MCF 10A (cell line): ENCODE results near the gene LRPPRC. TPM values are rescaled to one million over a fixed set of nuclear protein-coding genes. Genes with fewer than 3 reads are reported as not detected.

Experiments used
- BruUV-seq: library from RNA; stranded (reverse); fragments of 400-500 nt; replicated peaks from 2 replicates; lab custom pipeline; 2021; lab: Mats Ljungman, UMichigan
- CTCF ChIA-PET: fragments of 300-600 bp; sonication (Branson Sonifier 250); formaldehyde crosslinking; extraction: SDS; loops from one replicate; lab custom pipeline; 2021; ENCODE audit warnings: antibody characterized with exemption, inconsistent platforms; lab: Yijun Ruan, JAX
- POLR2A ChIA-PET: fragments of 300-600, 350-650 bp; sonication (Branson Sonifier 250); formaldehyde crosslinking; extraction: SDS; loops from one replicate; lab custom pipeline; 2020; ENCODE audit warnings: antibody characterized with exemption, inconsistent platforms; lab: Yijun Ruan, JAX
- DNase-seq: peaks from one replicate; pipeline ENCODE4 v3.0.0-alpha.2; 2018; ENCODE audit not compliant: unreplicated experiment
- H3K27ac Mint-ChIP-seq: one replicate; pipeline ENCODE4 v1.8.0; 2022; ENCODE audit warnings: mild to moderate bottlenecking, low read depth, mixed read lengths; ENCODE audit not compliant: unreplicated experiment
- H3K27me3 Mint-ChIP-seq: one replicate; pipeline ENCODE4 v1.8.0; 2022; ENCODE audit warnings: mixed read lengths; ENCODE audit not compliant: insufficient read depth, unreplicated experiment
- H3K36me3 Mint-ChIP-seq: one replicate; pipeline ENCODE4 v1.8.0; 2022; ENCODE audit warnings: mild to moderate bottlenecking, moderate library complexity, mixed read lengths; ENCODE audit not compliant: insufficient read depth, unreplicated experiment
- H3K4me1 Mint-ChIP-seq: one replicate; pipeline ENCODE4 v1.8.0; 2022; ENCODE audit warnings: mixed read lengths; ENCODE audit not compliant: insufficient read depth, unreplicated experiment
- H3K4me3 Mint-ChIP-seq: one replicate; pipeline ENCODE4 v1.8.0; 2022; ENCODE audit warnings: mild to moderate bottlenecking, moderate library complexity, mixed read lengths; ENCODE audit not compliant: unreplicated experiment
- H3K9me3 Mint-ChIP-seq: one replicate; pipeline ENCODE4 v1.8.0; 2022; ENCODE audit warnings: mixed read lengths; ENCODE audit not compliant: unreplicated experiment
- intact Hi-C: fragments of 100-400 bp; cut with micrococcal nuclease; formaldehyde crosslinking; loops from 2 replicates; pipeline ENCODE4 v1.14.1; 2022
- total RNA-seq: library from RNA; stranded (reverse); gene quantifications from 2 replicates; pipeline ENCODE4 v1.2.3, GENCODE V29; 2022
- TF ChIP-seq, protein P1 (sequence below): fragments of 200-600 bp; IDR thresholded peaks from one replicate; pipeline ENCODE4 v1.8.0; 2022; ENCODE audit warnings: antibody characterized with exemption, mild to moderate bottlenecking; ENCODE audit not compliant: unreplicated experiment

Gene LRPPRC
- total RNA-seq, 1 experiment from 2014 or later, result 160 TPM

DNA sequence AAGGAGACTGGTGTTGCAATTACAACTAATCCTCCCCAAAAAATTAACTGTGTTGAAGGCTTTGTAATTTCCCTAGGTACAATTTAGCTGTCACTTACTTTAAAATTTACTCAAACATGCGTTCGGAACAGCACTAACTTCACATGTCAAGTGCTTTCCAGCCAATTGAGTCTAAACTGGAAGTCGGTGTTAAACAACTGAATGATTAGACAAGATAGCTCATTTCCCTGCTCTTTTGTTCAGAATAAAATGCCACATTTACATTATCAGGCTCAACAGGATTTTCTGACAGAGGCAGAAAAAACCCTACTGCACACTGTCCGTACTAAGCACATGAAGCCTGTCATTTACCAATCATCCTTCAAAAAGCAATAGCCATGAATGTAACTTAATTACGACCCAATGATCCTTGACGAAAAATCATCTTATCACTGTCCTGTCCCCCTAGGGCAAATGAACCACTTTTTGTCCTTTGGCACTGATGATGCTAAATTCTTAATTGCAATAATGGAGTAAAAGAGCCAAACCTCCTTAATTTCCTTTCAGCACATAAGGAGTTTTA, 56.0 kb downstream of the LRPPRC start:
- no peaks in the 10 kb centered on the region for H3K4me1 Mint-ChIP-seq
- peaks cover 70% of the 10 kb centered on the region for H3K36me3 Mint-ChIP-seq
- no peak for DNase-seq
- H3K4me3 Mint-ChIP-seq, result no peak overlapping the region
- H3K9me3 Mint-ChIP-seq, result no peaks in the 10 kb centered on the region
- H3K27ac Mint-ChIP-seq, result no peak overlapping the region
- no peaks in the 10 kb centered on the region for H3K27me3 Mint-ChIP-seq
- BruUV-seq, result no TSS peak
- intact Hi-C loops, result no loop called here
- ChIA-PET CTCF (interaction anchor here (0.7 kb wide), 1 partner anchor 10 kb away, joined by 3 read pairs; no protein-coding TSS in a partner anchor), POLR2A (no interaction called here)
- TF ChIP-seq, protein P1, sequence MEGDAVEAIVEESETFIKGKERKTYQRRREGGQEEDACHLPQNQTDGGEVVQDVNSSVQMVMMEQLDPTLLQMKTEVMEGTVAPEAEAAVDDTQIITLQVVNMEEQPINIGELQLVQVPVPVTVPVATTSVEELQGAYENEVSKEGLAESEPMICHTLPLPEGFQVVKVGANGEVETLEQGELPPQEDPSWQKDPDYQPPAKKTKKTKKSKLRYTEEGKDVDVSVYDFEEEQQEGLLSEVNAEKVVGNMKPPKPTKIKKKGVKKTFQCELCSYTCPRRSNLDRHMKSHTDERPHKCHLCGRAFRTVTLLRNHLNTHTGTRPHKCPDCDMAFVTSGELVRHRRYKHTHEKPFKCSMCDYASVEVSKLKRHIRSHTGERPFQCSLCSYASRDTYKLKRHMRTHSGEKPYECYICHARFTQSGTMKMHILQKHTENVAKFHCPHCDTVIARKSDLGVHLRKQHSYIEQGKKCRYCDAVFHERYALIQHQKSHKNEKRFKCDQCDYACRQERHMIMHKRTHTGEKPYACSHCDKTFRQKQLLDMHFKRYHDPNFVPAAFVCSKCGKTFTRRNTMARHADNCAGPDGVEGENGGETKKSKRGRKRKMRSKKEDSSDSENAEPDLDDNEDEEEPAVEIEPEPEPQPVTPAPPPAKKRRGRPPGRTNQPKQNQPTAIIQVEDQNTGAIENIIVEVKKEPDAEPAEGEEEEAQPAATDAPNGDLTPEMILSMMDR, result no peak

DNA sequence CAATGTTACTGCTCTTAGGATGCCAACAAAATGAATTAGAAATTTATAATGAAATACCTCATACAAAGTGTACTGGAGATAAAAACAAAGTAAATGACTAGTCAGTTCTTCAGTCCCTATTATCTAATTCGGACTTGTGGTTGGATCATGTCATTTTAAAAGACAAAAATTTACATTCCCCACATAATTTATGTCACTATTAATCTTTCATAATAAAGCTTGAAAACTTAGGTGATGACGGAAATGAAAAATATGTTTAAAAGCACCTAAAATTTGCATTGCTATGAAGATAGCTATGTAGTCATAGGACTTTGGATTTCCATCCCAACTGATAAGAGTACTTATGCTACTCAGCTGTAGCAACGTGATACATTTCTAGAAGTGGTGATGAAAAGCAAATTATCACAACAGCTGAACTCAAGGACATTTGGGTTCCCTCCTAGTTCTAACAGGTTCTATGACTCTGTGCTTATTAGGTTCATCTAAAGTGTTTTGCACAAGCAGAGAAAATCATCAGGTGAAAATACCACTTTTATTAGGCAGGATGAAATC, 58.4 kb downstream of the LRPPRC start:
- TF ChIP-seq, protein P1, result no peak
- CTCF ChIA-PET, result interaction anchor here (0.6 to 0.7 kb wide), 2 partner anchors 169 to 378 kb away, joined by 3 read pairs; no protein-coding TSS in a partner anchor
- Mint-ChIP-seq H3K9me3 (no peaks in the 10 kb centered on the region), H3K36me3 (peaks cover 75% of the 10 kb centered on the region), H3K27ac (no peak overlapping the region), H3K27me3 (no peaks in the 10 kb centered on the region), H3K4me1 (no peaks in the 10 kb centered on the region), H3K4me3 (no peak overlapping the region)
- BruUV-seq, result no TSS peak
- no peak for DNase-seq
- intact Hi-C loops, result no loop called here
- POLR2A ChIA-PET, result interaction anchor here (0.6 kb wide), 1 partner anchor 231 kb away, joined by 3 read pairs; the partner anchor contains the start of gene PPM1B

DNA sequence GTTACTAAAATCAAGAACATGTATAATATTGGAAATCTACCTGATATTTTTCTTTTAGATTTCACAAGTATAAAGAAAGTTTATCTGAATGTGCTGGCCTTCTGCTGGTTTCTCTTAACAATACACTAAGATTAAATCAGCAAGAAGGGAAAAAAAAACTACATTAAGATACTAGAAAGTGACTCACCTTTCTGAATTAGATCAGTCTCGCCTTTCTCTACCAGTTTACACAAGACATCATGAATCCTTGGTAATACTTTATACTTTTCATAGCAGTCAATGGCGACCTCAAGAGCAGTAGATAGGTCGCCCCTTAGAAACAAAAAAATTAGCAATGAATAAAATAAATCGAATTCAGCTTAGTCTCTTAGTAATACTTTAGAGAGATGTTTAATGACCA, 61.2 kb downstream of the LRPPRC start:
- POLR2A ChIA-PET, result interaction anchor here (0.6 to 1.5 kb wide), 2 partner anchors 10 to 15 kb away, joined by 3 to 5 read pairs; no protein-coding TSS in a partner anchor
- no peaks in the 10 kb centered on the region for H3K4me1 Mint-ChIP-seq
- no peaks in the 10 kb centered on the region for H3K27me3 Mint-ChIP-seq
- H3K9me3 Mint-ChIP-seq, result no peaks in the 10 kb centered on the region
- peaks cover 76% of the 10 kb centered on the region for H3K36me3 Mint-ChIP-seq
- TF ChIP-seq, protein P1, result no peak
- intact Hi-C loops, result no loop called here
- H3K4me3 Mint-ChIP-seq, result no peak overlapping the region
- DNase-seq, result peak; percentile 1
- no TSS peak for BruUV-seq
- H3K27ac Mint-ChIP-seq, result no peak overlapping the region
- CTCF ChIA-PET, result interaction anchor here (0.6 to 0.7 kb wide), 2 partner anchors 34 to 356 kb away, joined by 3 to 4 read pairs; no protein-coding TSS in a partner anchor

DNA sequence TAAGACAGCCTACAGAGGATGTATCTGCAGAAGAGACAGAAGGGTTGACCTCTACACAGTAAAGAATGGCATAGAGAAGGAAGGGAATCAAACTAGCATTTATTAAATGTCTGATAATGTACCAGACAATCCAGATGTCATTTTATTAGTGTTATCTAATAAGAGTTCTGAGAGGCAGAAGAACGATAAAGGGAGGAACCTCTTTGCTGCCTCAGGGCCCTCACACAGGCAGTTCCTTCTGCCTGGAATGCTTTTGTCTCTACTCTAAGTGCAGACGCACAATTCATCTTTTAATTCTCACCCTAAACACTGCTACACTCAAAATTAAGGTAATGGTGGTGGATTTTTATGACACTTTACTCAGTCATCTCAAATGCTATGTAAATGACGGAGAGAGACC, 64.5 kb downstream of the LRPPRC start:
- Mint-ChIP-seq H3K36me3 (peaks cover 78% of the 10 kb centered on the region), H3K27ac (no peak overlapping the region), H3K9me3 (no peaks in the 10 kb centered on the region), H3K4me1 (no peaks in the 10 kb centered on the region), H3K4me3 (no peak overlapping the region), H3K27me3 (no peaks in the 10 kb centered on the region)
- no peak for DNase-seq
- TF ChIP-seq, protein P1, result no peak
- intact Hi-C loops, result no loop called here
- ChIA-PET POLR2A (interaction anchor here (1.4 kb wide), 1 partner anchor 10 kb away, joined by 6 read pairs; no protein-coding TSS in a partner anchor), CTCF (interaction anchor here (0.7 to 0.8 kb wide), 2 partner anchors 19 to 74 kb away, joined by 3 read pairs; no protein-coding TSS in a partner anchor)
- no TSS peak for BruUV-seq
